ENCODE data around the gene ZNF407.

ZNF407 gene

DNA sequence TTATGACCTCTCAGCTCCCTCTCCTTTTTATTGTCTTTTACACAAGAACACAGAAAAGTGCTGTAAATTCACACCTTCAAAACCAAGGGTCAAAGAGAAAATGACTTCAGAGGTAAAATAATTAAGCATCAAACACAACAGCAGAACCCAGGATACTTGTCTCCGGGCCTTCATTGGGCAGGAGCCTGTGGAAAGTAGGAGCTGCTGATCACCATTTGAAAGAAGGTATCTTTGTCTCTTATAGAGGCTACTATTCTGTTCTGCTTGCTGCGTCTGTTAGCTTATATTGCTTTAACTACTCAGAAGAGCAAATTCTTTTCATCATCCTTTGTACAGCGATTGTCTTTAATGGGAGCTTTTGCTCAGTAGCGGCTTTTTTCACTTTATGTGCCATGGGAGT lies 350.2 kb downstream of the ZNF407 start:
- H3K27ac ChIP-seq (ENCODE audit: extremely low read depth, low read depth, low read length) = no peak overlapping the region
- ChIA-PET CTCF (interaction anchor here (0.6 kb wide), 1 partner anchor 36 kb away, joined by 3 read pairs; no protein-coding TSS in a partner anchor), POLR2A (no interaction called here)
- H3K9me3 ChIP-seq (ENCODE audit: control insufficient read depth, insufficient read depth, low read depth, low read length) = no peaks in the 10 kb centered on the region
- H3K36me3 ChIP-seq (ENCODE audit: control insufficient read depth in 2 of 2, insufficient read depth in 1 of 2, low read length in 2 of 2) = no peaks in the 10 kb centered on the region
- TF ChIP-seq ZNF223 (tag by site-specific recombination; IDR thresholded peaks at IDR 0.05) = no peak
- TF ChIP-seq ZNF112 (tag by site-specific recombination; IDR thresholded peaks at IDR 0.05) = no peak
- H3K4me3 ChIP-seq (ENCODE audit: low read depth, low read length) = no peak overlapping the region
- H3K4me1 ChIP-seq (ENCODE audit: control insufficient read depth, insufficient read depth, low read length) = peaks cover 12% of the 10 kb centered on the region

DNA sequence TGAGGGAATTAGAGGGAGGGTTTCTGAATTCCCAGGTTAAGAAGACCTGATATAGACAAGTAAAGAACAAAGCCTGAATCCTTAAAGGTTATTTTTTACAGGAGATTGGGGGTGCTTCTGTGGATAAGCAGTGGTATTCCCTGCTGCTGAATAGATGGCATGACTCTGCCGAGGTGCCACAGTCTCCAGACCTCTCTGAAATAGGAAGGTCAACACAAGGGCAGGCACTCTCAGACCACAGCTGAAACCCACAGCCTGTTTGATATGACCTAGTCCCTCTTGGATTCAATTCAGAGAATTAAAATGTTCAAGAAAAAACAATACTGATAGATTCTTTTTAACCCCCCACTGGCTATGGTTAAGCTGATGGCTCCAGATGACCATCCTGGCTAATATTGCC lies 351.9 kb downstream of the ZNF407 start:
- H3K4me1 ChIP-seq (ENCODE audit: control insufficient read depth, insufficient read depth, low read length) = peaks cover 9% of the 10 kb centered on the region
- H3K4me3 ChIP-seq (ENCODE audit: low read depth, low read length) = no peak overlapping the region
- H3K27ac ChIP-seq (ENCODE audit: extremely low read depth, low read depth, low read length) = no peak overlapping the region
- CTCF ChIA-PET = no interaction called here
- no peaks in the 10 kb centered on the region for H3K9me3 ChIP-seq (ENCODE audit: control insufficient read depth, insufficient read depth, low read depth, low read length)
- TF ChIP-seq ZNF37A (tag by site-specific recombination; IDR thresholded peaks at IDR 0.05) (no peak), ZNF571 (tag by site-specific recombination; IDR thresholded peaks at IDR 0.05) (no peak), ZSCAN16 (tag by site-specific recombination; IDR thresholded peaks at IDR 0.05) (no peak), ZNF174 (tag by site-specific recombination; IDR thresholded peaks at IDR 0.05) (no peak), WT1 (tag by site-specific recombination; IDR thresholded peaks at IDR 0.05) (no peak), ZNF426 (tag by site-specific recombination; IDR thresholded peaks at IDR 0.05) (no peak)
- TF ChIP-seq, protein P1, sequence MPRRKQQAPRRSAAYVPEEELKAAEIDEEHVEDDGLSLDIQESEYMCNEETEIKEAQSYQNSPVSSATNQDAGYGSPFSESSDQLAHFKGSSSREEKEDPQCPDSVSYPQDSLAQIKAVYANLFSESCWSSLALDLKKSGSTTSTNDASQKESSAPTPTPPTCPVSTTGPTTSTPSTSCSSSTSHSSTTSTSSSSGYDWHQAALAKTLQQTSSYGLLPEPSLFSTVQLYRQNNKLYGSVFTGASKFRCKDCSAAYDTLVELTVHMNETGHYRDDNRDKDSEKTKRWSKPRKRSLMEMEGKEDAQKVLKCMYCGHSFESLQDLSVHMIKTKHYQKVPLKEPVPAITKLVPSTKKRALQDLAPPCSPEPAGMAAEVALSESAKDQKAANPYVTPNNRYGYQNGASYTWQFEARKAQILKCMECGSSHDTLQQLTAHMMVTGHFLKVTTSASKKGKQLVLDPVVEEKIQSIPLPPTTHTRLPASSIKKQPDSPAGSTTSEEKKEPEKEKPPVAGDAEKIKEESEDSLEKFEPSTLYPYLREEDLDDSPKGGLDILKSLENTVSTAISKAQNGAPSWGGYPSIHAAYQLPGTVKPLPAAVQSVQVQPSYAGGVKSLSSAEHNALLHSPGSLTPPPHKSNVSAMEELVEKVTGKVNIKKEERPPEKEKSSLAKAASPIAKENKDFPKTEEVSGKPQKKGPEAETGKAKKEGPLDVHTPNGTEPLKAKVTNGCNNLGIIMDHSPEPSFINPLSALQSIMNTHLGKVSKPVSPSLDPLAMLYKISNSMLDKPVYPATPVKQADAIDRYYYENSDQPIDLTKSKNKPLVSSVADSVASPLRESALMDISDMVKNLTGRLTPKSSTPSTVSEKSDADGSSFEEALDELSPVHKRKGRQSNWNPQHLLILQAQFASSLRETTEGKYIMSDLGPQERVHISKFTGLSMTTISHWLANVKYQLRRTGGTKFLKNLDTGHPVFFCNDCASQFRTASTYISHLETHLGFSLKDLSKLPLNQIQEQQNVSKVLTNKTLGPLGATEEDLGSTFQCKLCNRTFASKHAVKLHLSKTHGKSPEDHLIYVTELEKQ (tag by site-specific recombination; IDR thresholded peaks at IDR 0.05; ENCODE audit: borderline replicate concordance) = no peak
- TF ChIP-seq, protein P2, sequence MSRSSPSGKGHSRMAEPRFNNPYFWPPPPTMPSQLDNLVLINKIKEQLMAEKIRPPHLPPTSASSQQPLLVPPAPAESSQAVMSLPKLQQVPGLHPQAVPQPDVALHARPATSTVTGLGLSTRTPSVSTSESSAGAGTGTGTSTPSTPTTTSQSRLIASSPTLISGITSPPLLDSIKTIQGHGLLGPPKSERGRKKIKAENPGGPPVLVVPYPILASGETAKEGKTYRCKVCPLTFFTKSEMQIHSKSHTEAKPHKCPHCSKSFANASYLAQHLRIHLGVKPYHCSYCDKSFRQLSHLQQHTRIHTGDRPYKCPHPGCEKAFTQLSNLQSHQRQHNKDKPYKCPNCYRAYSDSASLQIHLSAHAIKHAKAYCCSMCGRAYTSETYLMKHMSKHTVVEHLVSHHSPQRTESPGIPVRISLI (tag by site-specific recombination; IDR thresholded peaks at IDR 0.05) = no peak
- H3K36me3 ChIP-seq (ENCODE audit: control insufficient read depth in 2 of 2, insufficient read depth in 1 of 2, low read length in 2 of 2) = no peaks in the 10 kb centered on the region
- POLR2A ChIA-PET = no interaction called here

DNA sequence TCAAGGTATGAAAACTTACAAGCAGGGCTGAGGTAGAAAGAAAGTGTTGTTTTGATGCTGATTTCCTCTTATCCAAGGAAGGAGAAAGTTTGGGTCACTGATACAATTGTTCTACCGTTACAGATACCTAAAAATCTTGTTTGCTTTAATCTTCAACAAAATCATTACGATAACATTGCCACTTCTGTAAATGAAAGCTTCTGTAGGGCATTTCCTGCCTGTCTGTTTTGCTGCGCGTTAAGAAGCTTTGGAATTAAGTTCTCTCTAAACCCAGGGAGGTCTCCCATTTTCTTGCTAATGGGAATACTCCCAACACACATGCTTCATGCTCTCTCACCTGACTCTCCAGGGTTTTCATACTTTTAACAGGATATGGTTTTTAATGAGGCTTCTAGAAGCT lies 352.8 kb downstream of the ZNF407 start:
- POLR2A ChIA-PET = no interaction called here
- H3K36me3 ChIP-seq (ENCODE audit: control insufficient read depth in 2 of 2, insufficient read depth in 1 of 2, low read length in 2 of 2) = no peaks in the 10 kb centered on the region
- CTCF ChIA-PET = no interaction called here
- H3K4me1 ChIP-seq (ENCODE audit: control insufficient read depth, insufficient read depth, low read length) = 0 out of 2 replicates have a peak, but pooled peaks cover 2% of the 10 kb centered on the region
- H3K9me3 ChIP-seq (ENCODE audit: control insufficient read depth, insufficient read depth, low read depth, low read length) = no peaks in the 10 kb centered on the region
- H3K27ac ChIP-seq (ENCODE audit: extremely low read depth, low read depth, low read length) = no peak overlapping the region
- no peak overlapping the region for H3K4me3 ChIP-seq (ENCODE audit: low read depth, low read length)
- TF ChIP-seq, protein P3, sequence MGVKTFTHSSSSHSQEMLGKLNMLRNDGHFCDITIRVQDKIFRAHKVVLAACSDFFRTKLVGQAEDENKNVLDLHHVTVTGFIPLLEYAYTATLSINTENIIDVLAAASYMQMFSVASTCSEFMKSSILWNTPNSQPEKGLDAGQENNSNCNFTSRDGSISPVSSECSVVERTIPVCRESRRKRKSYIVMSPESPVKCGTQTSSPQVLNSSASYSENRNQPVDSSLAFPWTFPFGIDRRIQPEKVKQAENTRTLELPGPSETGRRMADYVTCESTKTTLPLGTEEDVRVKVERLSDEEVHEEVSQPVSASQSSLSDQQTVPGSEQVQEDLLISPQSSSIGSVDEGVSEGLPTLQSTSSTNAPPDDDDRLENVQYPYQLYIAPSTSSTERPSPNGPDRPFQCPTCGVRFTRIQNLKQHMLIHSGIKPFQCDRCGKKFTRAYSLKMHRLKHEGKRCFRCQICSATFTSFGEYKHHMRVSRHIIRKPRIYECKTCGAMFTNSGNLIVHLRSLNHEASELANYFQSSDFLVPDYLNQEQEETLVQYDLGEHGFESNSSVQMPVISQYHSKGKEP (tag by site-specific recombination; IDR thresholded peaks at IDR 0.05) = no peak
- no peak for TF ChIP-seq ZNF530 (tag by site-specific recombination; IDR thresholded peaks at IDR 0.05; ENCODE audit: low read depth)
- TF ChIP-seq, protein P4, sequence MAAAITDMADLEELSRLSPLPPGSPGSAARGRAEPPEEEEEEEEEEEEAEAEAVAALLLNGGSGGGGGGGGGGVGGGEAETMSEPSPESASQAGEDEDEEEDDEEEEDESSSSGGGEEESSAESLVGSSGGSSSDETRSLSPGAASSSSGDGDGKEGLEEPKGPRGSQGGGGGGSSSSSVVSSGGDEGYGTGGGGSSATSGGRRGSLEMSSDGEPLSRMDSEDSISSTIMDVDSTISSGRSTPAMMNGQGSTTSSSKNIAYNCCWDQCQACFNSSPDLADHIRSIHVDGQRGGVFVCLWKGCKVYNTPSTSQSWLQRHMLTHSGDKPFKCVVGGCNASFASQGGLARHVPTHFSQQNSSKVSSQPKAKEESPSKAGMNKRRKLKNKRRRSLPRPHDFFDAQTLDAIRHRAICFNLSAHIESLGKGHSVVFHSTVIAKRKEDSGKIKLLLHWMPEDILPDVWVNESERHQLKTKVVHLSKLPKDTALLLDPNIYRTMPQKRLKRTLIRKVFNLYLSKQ (tag by site-specific recombination; IDR thresholded peaks at IDR 0.05; ENCODE audit: borderline replicate concordance) = no peak
- no peak for TF ChIP-seq ZNF596 (tag by site-specific recombination; IDR thresholded peaks at IDR 0.05)
- no peak for TF ChIP-seq MZF1 (tag by site-specific recombination; IDR thresholded peaks at IDR 0.05; ENCODE audit: borderline replicate concordance)
- TF ChIP-seq, protein P5, sequence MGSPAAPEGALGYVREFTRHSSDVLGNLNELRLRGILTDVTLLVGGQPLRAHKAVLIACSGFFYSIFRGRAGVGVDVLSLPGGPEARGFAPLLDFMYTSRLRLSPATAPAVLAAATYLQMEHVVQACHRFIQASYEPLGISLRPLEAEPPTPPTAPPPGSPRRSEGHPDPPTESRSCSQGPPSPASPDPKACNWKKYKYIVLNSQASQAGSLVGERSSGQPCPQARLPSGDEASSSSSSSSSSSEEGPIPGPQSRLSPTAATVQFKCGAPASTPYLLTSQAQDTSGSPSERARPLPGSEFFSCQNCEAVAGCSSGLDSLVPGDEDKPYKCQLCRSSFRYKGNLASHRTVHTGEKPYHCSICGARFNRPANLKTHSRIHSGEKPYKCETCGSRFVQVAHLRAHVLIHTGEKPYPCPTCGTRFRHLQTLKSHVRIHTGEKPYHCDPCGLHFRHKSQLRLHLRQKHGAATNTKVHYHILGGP (tag by site-specific recombination; IDR thresholded peaks at IDR 0.05) = no peak
- no peak for TF ChIP-seq ZNF555 (tag by site-specific recombination; conservative IDR thresholded peaks at IDR 0.05)
- TF ChIP-seq ZNF777 (tag by site-specific recombination; IDR thresholded peaks at IDR 0.05; ENCODE audit: borderline replicate concordance) = no peak
- TF ChIP-seq, protein P6, sequence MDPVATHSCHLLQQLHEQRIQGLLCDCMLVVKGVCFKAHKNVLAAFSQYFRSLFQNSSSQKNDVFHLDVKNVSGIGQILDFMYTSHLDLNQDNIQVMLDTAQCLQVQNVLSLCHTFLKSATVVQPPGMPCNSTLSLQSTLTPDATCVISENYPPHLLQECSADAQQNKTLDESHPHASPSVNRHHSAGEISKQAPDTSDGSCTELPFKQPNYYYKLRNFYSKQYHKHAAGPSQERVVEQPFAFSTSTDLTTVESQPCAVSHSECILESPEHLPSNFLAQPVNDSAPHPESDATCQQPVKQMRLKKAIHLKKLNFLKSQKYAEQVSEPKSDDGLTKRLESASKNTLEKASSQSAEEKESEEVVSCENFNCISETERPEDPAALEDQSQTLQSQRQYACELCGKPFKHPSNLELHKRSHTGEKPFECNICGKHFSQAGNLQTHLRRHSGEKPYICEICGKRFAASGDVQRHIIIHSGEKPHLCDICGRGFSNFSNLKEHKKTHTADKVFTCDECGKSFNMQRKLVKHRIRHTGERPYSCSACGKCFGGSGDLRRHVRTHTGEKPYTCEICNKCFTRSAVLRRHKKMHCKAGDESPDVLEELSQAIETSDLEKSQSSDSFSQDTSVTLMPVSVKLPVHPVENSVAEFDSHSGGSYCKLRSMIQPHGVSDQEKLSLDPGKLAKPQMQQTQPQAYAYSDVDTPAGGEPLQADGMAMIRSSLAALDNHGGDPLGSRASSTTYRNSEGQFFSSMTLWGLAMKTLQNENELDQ (tag by site-specific recombination; IDR thresholded peaks at IDR 0.05; ENCODE audit: low read depth) = no peak
- no peak for TF ChIP-seq ZNF837 (tag by site-specific recombination; IDR thresholded peaks at IDR 0.05)
- no peak for TF ChIP-seq ZNF416 (tag by site-specific recombination; IDR thresholded peaks at IDR 0.05)

All from HEK293 (cell line).